ENCODE measurements around the gene SRL. TPM values are rescaled to one million over a fixed set of nuclear protein-coding genes. Genes with fewer than 3 reads are reported as not detected.

Gene SRL
- polyA plus RNA-seq, 1 of the 3 experiments (the other 2 are of a cell fraction) = not detected

DNA sequence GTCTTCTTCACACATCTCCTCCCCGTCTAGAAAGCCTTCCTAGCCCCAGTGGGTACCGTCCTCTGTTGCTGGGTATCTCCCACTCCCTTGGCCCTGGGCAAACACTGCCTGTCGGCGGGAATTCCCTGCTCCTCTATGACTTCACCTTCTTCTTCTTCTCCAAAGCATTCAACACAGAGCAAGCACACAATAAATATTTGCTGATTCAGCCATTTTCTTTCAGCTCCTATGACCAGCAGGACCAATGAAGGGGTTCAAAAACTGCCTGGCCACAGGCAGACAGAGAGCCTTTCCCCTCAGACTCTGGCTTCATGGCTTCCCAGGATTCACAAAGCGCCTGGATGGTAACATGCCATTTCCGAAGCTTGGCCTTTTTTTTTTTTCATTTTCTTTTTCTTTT is 72.5 kb downstream of the SRL start:
- no peak overlapping the region for H2AFZ ChIP-seq (ENCODE audit: low read depth)
- POLR2A ChIA-PET = no interaction called here

DNA sequence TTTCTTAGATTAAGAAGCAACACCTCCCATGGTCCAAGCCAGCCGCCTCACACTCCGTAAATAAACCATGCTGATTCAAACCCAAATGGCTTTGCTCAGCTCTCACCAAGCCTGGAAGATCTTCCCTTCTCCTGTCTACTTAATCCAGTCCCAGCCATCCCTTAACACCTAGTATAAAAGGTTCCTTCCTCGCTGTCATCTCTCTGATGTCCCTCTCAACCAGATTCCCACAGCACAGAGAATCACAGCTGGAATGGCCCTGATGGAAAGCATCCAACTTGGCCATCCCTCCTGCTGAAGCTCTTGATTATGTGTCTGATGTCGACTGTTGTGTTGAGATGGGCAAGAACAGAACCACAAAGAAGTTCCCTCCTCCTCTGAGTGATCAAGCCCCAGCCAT is 75.1 kb downstream of the SRL start:
- H2AFZ ChIP-seq (ENCODE audit: low read depth) = no peak overlapping the region
- no peak for DNase-seq
- no peaks in the 10 kb centered on the region for H3K4me1 ChIP-seq (ENCODE audit: control insufficient read depth in 1 of 2, insufficient read depth in 2 of 2, low read depth in 1 of 2, low read length in 1 of 2)
- no peak for TF ChIP-seq FOXM1 (IDR thresholded peaks at IDR 0.05; ENCODE audit: low read depth)
- no peak for TF ChIP-seq FOSL2 (IDR thresholded peaks at IDR 0.05; ENCODE audit: borderline replicate concordance, low read depth)
- TF ChIP-seq, protein P1, sequence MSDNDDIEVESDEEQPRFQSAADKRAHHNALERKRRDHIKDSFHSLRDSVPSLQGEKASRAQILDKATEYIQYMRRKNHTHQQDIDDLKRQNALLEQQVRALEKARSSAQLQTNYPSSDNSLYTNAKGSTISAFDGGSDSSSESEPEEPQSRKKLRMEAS (IDR thresholded peaks at IDR 0.05; ENCODE audit: low read depth) = no peak
- no peak for TF ChIP-seq RAD21 (IDR thresholded peaks at IDR 0.05; ENCODE audit: low read length)
- TF ChIP-seq, protein P2, sequence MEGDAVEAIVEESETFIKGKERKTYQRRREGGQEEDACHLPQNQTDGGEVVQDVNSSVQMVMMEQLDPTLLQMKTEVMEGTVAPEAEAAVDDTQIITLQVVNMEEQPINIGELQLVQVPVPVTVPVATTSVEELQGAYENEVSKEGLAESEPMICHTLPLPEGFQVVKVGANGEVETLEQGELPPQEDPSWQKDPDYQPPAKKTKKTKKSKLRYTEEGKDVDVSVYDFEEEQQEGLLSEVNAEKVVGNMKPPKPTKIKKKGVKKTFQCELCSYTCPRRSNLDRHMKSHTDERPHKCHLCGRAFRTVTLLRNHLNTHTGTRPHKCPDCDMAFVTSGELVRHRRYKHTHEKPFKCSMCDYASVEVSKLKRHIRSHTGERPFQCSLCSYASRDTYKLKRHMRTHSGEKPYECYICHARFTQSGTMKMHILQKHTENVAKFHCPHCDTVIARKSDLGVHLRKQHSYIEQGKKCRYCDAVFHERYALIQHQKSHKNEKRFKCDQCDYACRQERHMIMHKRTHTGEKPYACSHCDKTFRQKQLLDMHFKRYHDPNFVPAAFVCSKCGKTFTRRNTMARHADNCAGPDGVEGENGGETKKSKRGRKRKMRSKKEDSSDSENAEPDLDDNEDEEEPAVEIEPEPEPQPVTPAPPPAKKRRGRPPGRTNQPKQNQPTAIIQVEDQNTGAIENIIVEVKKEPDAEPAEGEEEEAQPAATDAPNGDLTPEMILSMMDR (IDR thresholded peaks at IDR 0.05) = no peak
- TF ChIP-seq, protein P3, sequence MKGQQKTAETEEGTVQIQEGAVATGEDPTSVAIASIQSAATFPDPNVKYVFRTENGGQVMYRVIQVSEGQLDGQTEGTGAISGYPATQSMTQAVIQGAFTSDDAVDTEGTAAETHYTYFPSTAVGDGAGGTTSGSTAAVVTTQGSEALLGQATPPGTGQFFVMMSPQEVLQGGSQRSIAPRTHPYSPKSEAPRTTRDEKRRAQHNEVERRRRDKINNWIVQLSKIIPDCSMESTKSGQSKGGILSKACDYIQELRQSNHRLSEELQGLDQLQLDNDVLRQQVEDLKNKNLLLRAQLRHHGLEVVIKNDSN (IDR thresholded peaks at IDR 0.05; ENCODE audit: borderline replicate concordance, low read depth) = no peak
- H4K20me1 ChIP-seq (ENCODE audit: insufficient read depth) = no peaks in the 10 kb centered on the region
- CTCF ChIA-PET = interaction anchor here (0.6 to 1.1 kb wide), 2 partner anchors 184 to 186 kb away, joined by 3 to 4 read pairs; no protein-coding TSS in a partner anchor
- no peak overlapping the region for H3K27ac ChIP-seq (ENCODE audit: low read depth in 2 of 2, low read length in 1 of 2)
- H3K36me3 ChIP-seq (replicated peaks in 1 of 2; ENCODE audit: control insufficient read depth in 1 of 2, insufficient read depth in 2 of 2, low read length in 1 of 2) = no peaks in the 10 kb centered on the region
- H3K27me3 ChIP-seq (ENCODE audit: insufficient read depth) = no peaks in the 10 kb centered on the region
- H3K9me2 ChIP-seq = no peaks in the 10 kb centered on the region
- no peaks in the 10 kb centered on the region for H3K9me3 ChIP-seq
- 72% methylated on average over 4 of the region's 4 CpGs for WGBS (ENCODE audit: low lambda C conversion rate)
- H3K9ac ChIP-seq = no peak overlapping the region
- H3K79me2 ChIP-seq (ENCODE audit: insufficient read depth) = no peaks in the 10 kb centered on the region
- no peaks in the 10 kb centered on the region for H3F3A ChIP-seq (replicated peaks; ENCODE audit: insufficient read depth)
- H3K4me3 ChIP-seq (ENCODE audit: low read depth in 2 of 2, low read length in 1 of 2) = no peak overlapping the region
- no peak overlapping the region for H3K4me2 ChIP-seq
- POLR2A ChIA-PET = no interaction called here

More for the DNA sequence above, 72.5 kb downstream of the SRL start:
- Histone ChIP-seq H3K79me2 (ENCODE audit: insufficient read depth) (no peaks in the 10 kb centered on the region), H3K4me1 (ENCODE audit: control insufficient read depth in 1 of 2, insufficient read depth in 2 of 2, low read depth in 1 of 2, low read length in 1 of 2) (no peaks in the 10 kb centered on the region), H3F3A (replicated peaks; ENCODE audit: insufficient read depth) (no peaks in the 10 kb centered on the region), H3K9me3 (no peaks in the 10 kb centered on the region), H3K4me2 (no peak overlapping the region), H3K9ac (no peak overlapping the region), H3K27me3 (ENCODE audit: insufficient read depth) (no peaks in the 10 kb centered on the region), H3K36me3 (replicated peaks in 1 of 2; ENCODE audit: control insufficient read depth in 1 of 2, insufficient read depth in 2 of 2, low read length in 1 of 2) (no peaks in the 10 kb centered on the region), H4K20me1 (ENCODE audit: insufficient read depth) (no peaks in the 10 kb centered on the region), H3K27ac (ENCODE audit: low read depth in 2 of 2, low read length in 1 of 2) (no peak overlapping the region), H3K9me2 (no peaks in the 10 kb centered on the region), H3K4me3 (ENCODE audit: low read depth in 2 of 2, low read length in 1 of 2) (no peak overlapping the region)
- 86% methylated on average over 6 of the region's 6 CpGs for WGBS (ENCODE audit: low lambda C conversion rate)
- no peak for TF ChIP-seq MXI1 (IDR thresholded peaks at IDR 0.05; ENCODE audit: low read depth, low read length)
- TF ChIP-seq FOXJ3 (CRISPR knock-in tag; IDR thresholded peaks at IDR 0.05) = no peak
- TF ChIP-seq, protein P2 (IDR thresholded peaks at IDR 0.05) = no peak
- no peak for TF ChIP-seq MEF2A (IDR thresholded peaks at IDR 0.05; ENCODE audit: borderline replicate concordance, low read depth)
- CTCF ChIA-PET = interaction anchor here (0.8 kb wide), 1 partner anchor 85 kb away, joined by 3 read pairs; no protein-coding TSS in a partner anchor
- no peak for DNase-seq
